ENCODE results near the gene HMX1.

The HMX1 gene

GRCh38 chr4:8910100-8910821 is 38.6 kb upstream of the HMX1 start:
- no peak for DNase-seq (ENCODE audit: low spot score)

GRCh38 chr4:8909548-8909947 is 37.9 kb upstream of the HMX1 start:
- no peak for DNase-seq (ENCODE audit: low spot score)

GRCh38 chr4:8908206-8908893 is 36.7 kb upstream of the HMX1 start:
- no peak for DNase-seq (ENCODE audit: low spot score)

GRCh38 chr4:8907596-8908205 is 36.1 kb upstream of the HMX1 start:
- no peak for DNase-seq (ENCODE audit: low spot score)

- no peak for DNase-seq (ENCODE audit: low spot score)
These were observed 35.5 kb upstream of the HMX1 start for GRCh38 chr4:8906991-8907595.

- DNase-seq (ENCODE audit: low spot score): no peak
These were observed 35.0 kb upstream of the HMX1 start for GRCh38 chr4:8906668-8906970.

- no peak for DNase-seq (ENCODE audit: low spot score)
These were observed 34.4 kb upstream of the HMX1 start for GRCh38 chr4:8905773-8906667.

- DNase-seq (ENCODE audit: low spot score): no peak
These were observed 33.7 kb upstream of the HMX1 start for GRCh38 chr4:8905226-8905772.

- DNase-seq (ENCODE audit: low spot score): no peak
These were observed 33.0 kb upstream of the HMX1 start for GRCh38 chr4:8904666-8905065.

GRCh38 chr4:8904041-8904501 is 32.4 kb upstream of the HMX1 start:
- DNase-seq (ENCODE audit: low spot score): no peak

GRCh38 chr4:8901335-8901734 is 29.7 kb upstream of the HMX1 start:
- no peak for DNase-seq (ENCODE audit: low spot score)

- no peak for DNase-seq (ENCODE audit: low spot score)
These were observed 28.9 kb upstream of the HMX1 start for GRCh38 chr4:8900588-8900987.

- DNase-seq (ENCODE audit: low spot score): no peak
These were observed 26.8 kb upstream of the HMX1 start for GRCh38 chr4:8898419-8898818.

GRCh38 chr4:8897251-8898167 is 25.9 kb upstream of the HMX1 start:
- DNase-seq (ENCODE audit: low spot score): no peak

- no peak for DNase-seq (ENCODE audit: low spot score)
These were observed 24.9 kb upstream of the HMX1 start for GRCh38 chr4:8896506-8896905.

GRCh38 chr4:8896071-8896470 is 24.4 kb upstream of the HMX1 start:
- no peak for DNase-seq (ENCODE audit: low spot score)

- DNase-seq (ENCODE audit: low spot score): no peak
These were observed 23.7 kb upstream of the HMX1 start for GRCh38 chr4:8895295-8895694.

- DNase-seq (ENCODE audit: low spot score): no peak
These were observed 22.8 kb upstream of the HMX1 start for GRCh38 chr4:8894424-8894816.

- DNase-seq (ENCODE audit: low spot score): no peak
These were observed 22.2 kb upstream of the HMX1 start for GRCh38 chr4:8893624-8894423.

GRCh38 chr4:8893227-8893623 is 21.6 kb upstream of the HMX1 start:
- no peak for DNase-seq (ENCODE audit: low spot score)
